ENCODE data around the gene PACSIN1. TPM values are rescaled to one million over a fixed set of nuclear protein-coding genes. Genes with fewer than 3 reads are reported as not detected.

The PACSIN1 gene
- total and polyA plus RNA-seq, 12 donors = 0.77 to 11.2 (median 5.9) TPM

GRCh38 chr6:34564181-34564580 is 98.3 kb downstream of the PACSIN1 start:
- H3K4me3 ChIP-seq = no peak overlapping the region
- no peak for DNase-seq
- no peaks in the 10 kb centered on the region for H3K9me3 ChIP-seq
- no peak overlapping the region for H3K27ac ChIP-seq
- peaks cover 0 to 37% (median 9%) of the 10 kb centered on the region in 7 donors for H3K27me3 ChIP-seq
- intact Hi-C loops (cut with DNase I) = no loop called here
- TF ChIP-seq CTCF (IDR thresholded peaks at IDR 0.05) = no peak
- no peak for ATAC-seq
- WGBS, 2 donors = 96 to 97% methylated on average over 5 of the region's 5 CpGs
- H3K4me1 ChIP-seq = peaks cover 0 to 5% (median 0%) of the 10 kb centered on the region in 9 donors
- H3K36me3 ChIP-seq = no peaks in the 10 kb centered on the region

GRCh38 chr6:34565722-34566137 is 99.9 kb downstream of the PACSIN1 start:
- Histone ChIP-seq H3K4me1 (peaks cover 0 to 1% (median 0%) of the 10 kb centered on the region in 9 donors), H3K4me3 (no peak overlapping the region), H3K27ac (no peak overlapping the region), H3K27me3 (peaks cover 0 to 37% (median 9%) of the 10 kb centered on the region in 7 donors), H3K36me3 (no peaks in the 10 kb centered on the region), H3K9me3 (no peaks in the 10 kb centered on the region)
- intact Hi-C loops (cut with DNase I) = no loop called here
- ATAC-seq = no peak
- TF ChIP-seq CTCF (IDR thresholded peaks at IDR 0.05) = no peak
- no peak for DNase-seq
- WGBS, 2 donors = 57 to 58% methylated on average over 5 of the region's 5 CpGs

GRCh38 chr6:34566830-34567546 is 101.1 kb downstream of the PACSIN1 start:
- no peak overlapping the region for H3K27ac ChIP-seq
- DNase-seq (no peak), ATAC-seq (peak in 1 of 8 donors; percentile 20)
- intact Hi-C loops (cut with DNase I) = no loop called here
- peaks cover 0 to 37% (median 9%) of the 10 kb centered on the region in 7 donors for H3K27me3 ChIP-seq
- 82 to 91% methylated on average over 14 of the region's 14 CpGs for WGBS, 2 donors
- no peaks in the 10 kb centered on the region for H3K9me3 ChIP-seq
- TF ChIP-seq CTCF (IDR thresholded peaks at IDR 0.05) = no peak
- no peak overlapping the region for H3K4me3 ChIP-seq
- H3K4me1 ChIP-seq = no peaks in the 10 kb centered on the region
- no peaks in the 10 kb centered on the region for H3K36me3 ChIP-seq

- no peaks in the 10 kb centered on the region for H3K36me3 ChIP-seq
- 49 to 53% methylated on average over 12 of the region's 12 CpGs for WGBS, 2 donors
- H3K27ac ChIP-seq = no peak overlapping the region
- no peak for DNase-seq
- ATAC-seq = peak in 1 of 8 donors; percentile 8
- intact Hi-C loops (cut with DNase I) = no loop called here
- H3K4me1 ChIP-seq = no peaks in the 10 kb centered on the region
- TF ChIP-seq CTCF (IDR thresholded peaks at IDR 0.05) = no peak
- H3K9me3 ChIP-seq = no peaks in the 10 kb centered on the region
- H3K4me3 ChIP-seq = no peak overlapping the region
- peaks cover 0 to 34% (median 9%) of the 10 kb centered on the region in 7 donors for H3K27me3 ChIP-seq
Observed at GRCh38 chr6:34568341-34569201, 102.7 kb downstream of the PACSIN1 start.
